ENCODE results near the gene GCFC2. TPM values are rescaled to one million over a fixed set of nuclear protein-coding genes. Genes with fewer than 3 reads are reported as not detected.

The GCFC2 gene
- total and polyA plus RNA-seq, 8 donors, result 9.3 to 112 (median 18.5) TPM

DNA sequence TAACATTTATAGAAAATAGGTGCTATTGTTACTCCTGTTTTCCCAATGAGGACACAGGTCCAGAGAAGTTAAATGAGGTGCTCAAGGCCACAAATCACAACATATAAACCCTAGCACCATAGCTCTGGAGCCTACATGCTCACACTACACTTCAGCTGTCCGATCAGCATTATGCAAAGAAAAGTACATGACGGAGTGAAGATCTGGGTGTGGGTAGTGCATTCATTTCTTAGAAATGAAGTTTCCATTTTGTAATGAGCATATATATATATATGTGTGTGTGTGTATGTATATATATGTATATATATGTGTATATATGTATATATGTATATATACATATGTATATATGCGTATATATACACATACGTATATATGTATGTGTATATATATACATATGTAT, 94.3 kb downstream of the GCFC2 start:
- no peak overlapping the region for H3K4me3 ChIP-seq
- H3K9me3 ChIP-seq, result peaks cover 0 to 8% (median 0%) of the 10 kb centered on the region in 4 donors
- H3K4me1 ChIP-seq, result no peaks in the 10 kb centered on the region
- intact Hi-C loops (cut with DNase I; ENCODE audit: low total_unique reads), result no loop called here
- H3K27me3 ChIP-seq, result peaks cover 0 to 8% (median 0%) of the 10 kb centered on the region in 3 donors
- TF ChIP-seq EP300 (IDR thresholded peaks at IDR 0.05), result no peak
- TF ChIP-seq POLR2A (IDR thresholded peaks at IDR 0.05), result no peak
- TF ChIP-seq POLR2AphosphoS5 (IDR thresholded peaks at IDR 0.05), result no peak
- no peak for TF ChIP-seq CTCF (IDR thresholded peaks at IDR 0.05)
- no peak overlapping the region for H3K27ac ChIP-seq
- H3K36me3 ChIP-seq, result no peaks in the 10 kb centered on the region
- DNase-seq, result no peak
- 88 to 97% (median 92%) methylated on average over 4 of the region's 4 CpGs for WGBS, 5 donors

DNA sequence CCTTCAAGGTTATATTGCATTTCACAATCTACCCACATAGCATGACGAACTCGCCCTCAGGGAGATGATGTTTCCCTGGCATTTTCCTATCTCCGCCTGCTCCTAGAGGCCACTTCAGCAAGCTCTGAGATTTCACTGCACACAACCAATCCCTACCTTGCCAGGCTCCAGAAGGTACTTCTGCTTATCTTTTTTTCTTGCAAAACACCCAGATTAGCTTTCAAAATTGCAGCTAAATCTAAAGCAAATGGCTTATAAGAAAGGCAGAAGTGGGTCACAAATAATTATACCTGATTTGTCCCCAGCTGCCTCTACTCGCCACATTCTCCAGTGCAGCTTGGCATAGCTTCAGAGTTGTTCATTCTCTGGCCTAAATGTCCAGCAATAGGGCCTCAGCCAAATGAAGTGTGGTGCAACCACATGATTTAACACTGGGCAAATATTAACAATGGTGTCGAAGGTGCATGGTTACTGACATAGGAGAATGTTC, 96.5 kb downstream of the GCFC2 start:
- Histone ChIP-seq H3K27me3 (peaks cover 0 to 23% (median 5%) of the 10 kb centered on the region in 3 donors), H3K27ac (no peak overlapping the region), H3K4me3 (no peak overlapping the region), H3K4me1 (peaks cover 0 to 1% (median 0%) of the 10 kb centered on the region in 4 donors), H3K36me3 (no peaks in the 10 kb centered on the region), H3K9me3 (peaks cover 0 to 8% (median 0%) of the 10 kb centered on the region in 4 donors)
- intact Hi-C loops (cut with DNase I; ENCODE audit: low total_unique reads), result loop anchor here (5.0 kb wide), 1 partner anchor 142 kb away; no protein-coding TSS in a partner anchor
- 68 to 83% (median 73%) methylated on average over 5 of the region's 5 CpGs for WGBS, 5 donors
- TF ChIP-seq POLR2AphosphoS5 (IDR thresholded peaks at IDR 0.05), result no peak
- DNase-seq, result no peak

DNA sequence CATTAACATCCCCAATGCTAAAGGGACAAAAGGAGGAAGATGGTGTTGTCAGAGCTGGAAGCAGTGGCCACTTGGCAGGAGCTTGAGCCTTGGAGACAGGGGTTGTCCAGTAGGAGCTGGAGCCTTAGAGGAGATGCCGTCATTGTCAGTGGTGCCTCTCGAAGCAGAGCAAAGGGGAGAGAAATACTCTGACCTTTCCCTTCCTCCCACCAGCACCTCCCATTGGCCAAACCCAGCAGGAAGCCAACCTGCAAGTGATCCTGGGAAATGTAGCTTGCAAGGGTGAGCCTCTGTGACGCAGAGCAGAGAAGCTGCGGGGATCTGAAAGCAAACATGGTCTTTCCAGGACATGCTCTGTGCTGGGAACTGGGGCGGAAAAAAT, 97.9 kb downstream of the GCFC2 start:
- TF ChIP-seq CTCF (IDR thresholded peaks at IDR 0.05), result no peak
- no peak for TF ChIP-seq POLR2AphosphoS5 (IDR thresholded peaks at IDR 0.05)
- TF ChIP-seq EP300 (IDR thresholded peaks at IDR 0.05), result no peak
- no peak for TF ChIP-seq POLR2A (IDR thresholded peaks at IDR 0.05)
- peaks cover 0 to 8% (median 0%) of the 10 kb centered on the region in 4 donors for H3K9me3 ChIP-seq
- intact Hi-C loops (cut with DNase I; ENCODE audit: low total_unique reads), result loop anchor here (5.0 kb wide), 1 partner anchor 141 kb away; no protein-coding TSS in a partner anchor
- no peaks in the 10 kb centered on the region for H3K36me3 ChIP-seq
- peaks cover 0 to 11% (median 6%) of the 10 kb centered on the region in 4 donors for H3K4me1 ChIP-seq
- 86 to 92% (median 89%) methylated on average over 5 of the region's 5 CpGs for WGBS, 5 donors
- peaks cover 0 to 37% (median 13%) of the 10 kb centered on the region in 3 donors for H3K27me3 ChIP-seq
- no peak overlapping the region for H3K4me3 ChIP-seq
- no peak overlapping the region for H3K27ac ChIP-seq
- no peak for DNase-seq

Small RNA genes within 50 kb of the gene (small RNA-seq; reads per million reads assigned to genes)
- 0 reads per million in 4 donors for gene RF00012

Other genes starting within 250 kb of the GCFC2 start
- 1 to 10 TPM in 2 of 5 donors, not detected in 3; 1.3 to 2.4 TPM for gene EVA1A, start 150.0 kb downstream of the GCFC2 start, total RNA-seq
- gene EVA1A, start 150.0 kb downstream of the GCFC2 start, polyA plus RNA-seq, result 1 to 10 TPM; 2.1 to 4.7 (median 3.5) TPM
- gene MRPL19, start 64.1 kb downstream of the GCFC2 start, total RNA-seq, result 10 to 100 TPM in 4 of 5 donors, 1 to 10 TPM in 1; 8.8 to 55.0 (median 31.9) TPM
- gene MRPL19, start 64.1 kb downstream of the GCFC2 start, polyA plus RNA-seq, result 10 to 100 TPM; 11.9 to 30.2 (median 29.6) TPM

Measured in stomach (tissue), 9 donors.